Nephron (organoid): Measurements from ENCODE around the gene HNRNPUL2.

Experiments
- H3K27ac Mint-ChIP-seq, 3 experiments: 2 replicates each; pipeline ENCODE4 v1.8.0; 2020; ENCODE audit warnings: mixed read lengths in 3 of 3, mild to moderate bottlenecking in 2 of 3, moderate library complexity in 1 of 3
- H3K27me3 Mint-ChIP-seq: 2 replicates; pipeline ENCODE4 v1.8.0; 2021; ENCODE audit warnings: low read depth, mild to moderate bottlenecking, moderate library complexity, mixed read lengths
- H3K36me3 Mint-ChIP-seq: 2 replicates; pipeline ENCODE4 v1.8.0; 2020; ENCODE audit warnings: low read depth, mixed read lengths
- H3K4me1 Mint-ChIP-seq: 2 replicates; pipeline ENCODE4 v1.8.0; 2020; ENCODE audit warnings: mixed read lengths
- H3K4me3 Mint-ChIP-seq, 3 experiments: 2 replicates each; pipeline ENCODE4 v1.8.0; 2020; ENCODE audit warnings: mild to moderate bottlenecking in 3 of 3, mixed read lengths in 3 of 3, moderate library complexity in 2 of 3
- H3K9me3 Mint-ChIP-seq: 2 replicates; pipeline ENCODE4 v1.8.0; 2020; ENCODE audit warnings: mixed read lengths
- CTCF ChIP-seq, 3 experiments: fragments of 200-600 bp; sonication (generic); IDR thresholded peaks; one replicate each; pipeline ENCODE4 v1.5.0; 2021; ENCODE audit warnings: antibody characterized with exemption in 3 of 3; ENCODE audit not compliant: unreplicated experiment in 3 of 3

Gene HNRNPUL2

GRCh38 chr11:62715150-62716130 is 11.8 kb downstream of the HNRNPUL2 start:
- Mint-ChIP-seq H3K4me3 (no peak overlapping the region), H3K27ac (peak overlapping the region in 2 of 3 experiments; percentile 22 to 79), H3K9me3 (no peaks in the 10 kb centered on the region), H3K4me1 (peaks cover 10% of the 10 kb centered on the region), H3K27me3 (no peaks in the 10 kb centered on the region), H3K36me3 (peaks cover 86% of the 10 kb centered on the region)
- no peak for TF ChIP-seq CTCF (IDR thresholded peaks at IDR 0.05; ENCODE audit: unreplicated experiment in 3 of 3)

- H3K4me1 Mint-ChIP-seq, result peaks cover 21% of the 10 kb centered on the region
- no peak for TF ChIP-seq CTCF (IDR thresholded peaks at IDR 0.05; ENCODE audit: unreplicated experiment in 3 of 3)
- H3K9me3 Mint-ChIP-seq, result no peaks in the 10 kb centered on the region
These were observed 13.9 kb downstream of the HNRNPUL2 start for GRCh38 chr11:62713343-62713742.

GRCh38 chr11:62712861-62713260 is 14.4 kb downstream of the HNRNPUL2 start:
- Mint-ChIP-seq H3K36me3 (peaks cover 68% of the 10 kb centered on the region), H3K27ac (peak overlapping the region; percentile 60 to 86 (median 80)), H3K4me1 (peaks cover 24% of the 10 kb centered on the region), H3K4me3 (no peak overlapping the region), H3K27me3 (no peaks in the 10 kb centered on the region), H3K9me3 (no peaks in the 10 kb centered on the region)
- no peak for TF ChIP-seq CTCF (IDR thresholded peaks at IDR 0.05; ENCODE audit: unreplicated experiment in 3 of 3)

More at GRCh38 chr11:62713343-62713742, 13.9 kb downstream of the HNRNPUL2 start:
- Mint-ChIP-seq H3K4me3 (no peak overlapping the region), H3K27me3 (no peaks in the 10 kb centered on the region), H3K36me3 (peaks cover 73% of the 10 kb centered on the region), H3K27ac (peak overlapping the region; percentile 60 to 86 (median 80))

- Mint-ChIP-seq H3K4me1 (peaks cover 29% of the 10 kb centered on the region), H3K36me3 (peaks cover 63% of the 10 kb centered on the region), H3K9me3 (no peaks in the 10 kb centered on the region), H3K27me3 (no peaks in the 10 kb centered on the region), H3K4me3 (peak overlapping the region in 2 of 3 experiments; percentile 13 to 20), H3K27ac (peak overlapping the region; percentile 60 to 86 (median 80))
- TF ChIP-seq CTCF (IDR thresholded peaks at IDR 0.05; ENCODE audit: unreplicated experiment in 3 of 3), result no peak
These were observed 14.9 kb downstream of the HNRNPUL2 start for GRCh38 chr11:62712276-62712812.

GRCh38 chr11:62710001-62710345 is 17.3 kb downstream of the HNRNPUL2 start:
- Mint-ChIP-seq H3K9me3 (no peaks in the 10 kb centered on the region), H3K36me3 (peaks cover 42% of the 10 kb centered on the region), H3K27me3 (no peaks in the 10 kb centered on the region), H3K4me1 (peaks cover 48% of the 10 kb centered on the region), H3K27ac (peak overlapping the region; percentile 96 to 99 (median 97)), H3K4me3 (peak overlapping the region; percentile 83 to 91 (median 90))
- TF ChIP-seq CTCF (IDR thresholded peaks at IDR 0.05; ENCODE audit: unreplicated experiment in 3 of 3), result no peak
